HS-5 (cell line): ENCODE results near the gene SLC6A17.

Source experiments
- DNase-seq: peaks from one replicate; pipeline ENCODE4 v3.0.0-alpha.2; 2012; ENCODE audit warnings: low read depth

The SLC6A17 gene

GRCh38 chr1:110135666-110136065, 14.6 kb upstream of the SLC6A17 start:
- no peak for DNase-seq

DNA sequence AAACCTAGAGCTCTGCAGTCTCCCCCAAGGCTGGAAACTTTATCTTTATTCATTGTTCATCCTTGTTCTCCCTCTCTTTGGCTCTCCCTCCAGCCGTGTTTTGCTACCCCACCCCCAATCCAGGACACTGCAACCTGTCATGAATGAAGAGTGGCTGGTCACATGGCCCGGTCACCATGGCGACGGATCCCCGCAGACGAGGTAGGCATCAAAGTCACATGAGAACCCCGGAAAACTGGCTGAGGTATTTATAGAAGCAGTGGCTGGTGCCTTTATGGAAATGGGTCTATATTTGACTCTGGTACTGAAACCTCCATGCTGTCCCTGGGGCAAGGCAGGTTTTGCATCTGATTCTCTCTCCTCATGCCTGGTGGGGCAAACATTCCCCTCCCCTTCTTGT, 13.4 kb upstream of the SLC6A17 start:
- no peak for DNase-seq

- DNase-seq, result no peak
Observed at GRCh38 chr1:110138956-110139355, 11.3 kb upstream of the SLC6A17 start.

DNA sequence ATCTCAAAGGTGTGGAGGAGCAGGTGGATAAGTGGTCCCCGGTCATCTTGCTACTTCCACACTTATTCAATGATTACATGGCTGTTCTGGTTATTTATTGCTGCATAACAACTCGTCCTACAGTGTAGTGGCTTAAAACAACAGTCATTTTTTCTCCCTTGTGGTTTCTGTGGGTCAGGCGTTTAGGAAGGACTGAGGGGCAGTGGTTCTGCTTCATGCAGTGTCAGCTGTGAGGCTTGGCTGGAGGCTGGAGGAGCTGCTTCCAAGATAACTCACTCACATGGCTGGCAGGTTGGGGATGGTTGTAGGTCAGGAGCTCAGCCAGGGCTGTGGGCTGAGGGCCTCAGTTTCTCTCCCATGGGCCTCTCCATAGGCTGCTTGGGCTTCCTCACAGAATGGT, 5.9 kb upstream of the SLC6A17 start:
- no peak for DNase-seq

DNA sequence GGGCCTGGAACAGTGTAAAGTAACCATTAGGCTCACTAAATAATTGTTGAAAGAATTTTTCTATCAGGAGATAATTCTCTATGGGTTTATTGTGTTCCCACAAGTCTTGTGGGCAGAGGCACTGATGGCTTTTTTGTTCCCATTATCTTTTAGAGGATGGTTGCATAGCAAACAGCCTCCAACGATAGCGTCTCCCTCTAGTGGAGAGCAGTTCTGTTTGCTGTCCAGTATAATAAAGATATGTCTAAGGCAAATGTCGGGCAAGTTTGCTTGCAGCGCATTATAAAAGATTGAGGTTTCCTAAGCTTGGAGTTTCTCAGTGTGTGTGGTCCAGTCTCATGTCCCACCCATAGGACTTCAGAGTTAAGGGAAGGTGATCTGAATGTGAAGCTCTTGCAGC, 1.3 kb upstream of the SLC6A17 start:
- DNase-seq, result no peak

DNA sequence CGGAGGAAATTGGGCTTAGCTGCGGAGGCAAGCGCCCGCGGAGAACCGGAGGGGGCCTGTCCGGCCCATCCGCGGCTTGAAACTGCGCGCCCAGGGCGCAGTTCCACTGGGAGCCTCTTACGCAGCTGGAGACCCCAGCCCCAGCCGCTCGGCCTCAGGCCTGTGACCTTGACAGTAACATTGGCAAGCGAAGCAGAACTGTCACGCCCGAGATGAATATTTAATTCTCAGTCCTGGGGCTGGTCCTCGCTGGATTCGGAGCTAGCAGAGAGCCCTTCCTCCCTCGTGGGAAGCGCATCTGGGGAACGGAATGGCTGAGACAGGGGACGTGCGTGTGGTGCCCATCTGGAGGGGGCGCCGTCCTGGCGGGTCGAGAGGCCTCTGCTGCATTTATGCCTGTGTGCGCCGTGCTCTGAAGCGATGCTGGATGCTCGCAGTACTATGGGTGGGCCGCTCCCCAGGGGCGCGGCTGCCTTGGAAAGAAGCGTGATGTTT, 928 bp downstream of the SLC6A17 start:
- no peak for DNase-seq

DNA sequence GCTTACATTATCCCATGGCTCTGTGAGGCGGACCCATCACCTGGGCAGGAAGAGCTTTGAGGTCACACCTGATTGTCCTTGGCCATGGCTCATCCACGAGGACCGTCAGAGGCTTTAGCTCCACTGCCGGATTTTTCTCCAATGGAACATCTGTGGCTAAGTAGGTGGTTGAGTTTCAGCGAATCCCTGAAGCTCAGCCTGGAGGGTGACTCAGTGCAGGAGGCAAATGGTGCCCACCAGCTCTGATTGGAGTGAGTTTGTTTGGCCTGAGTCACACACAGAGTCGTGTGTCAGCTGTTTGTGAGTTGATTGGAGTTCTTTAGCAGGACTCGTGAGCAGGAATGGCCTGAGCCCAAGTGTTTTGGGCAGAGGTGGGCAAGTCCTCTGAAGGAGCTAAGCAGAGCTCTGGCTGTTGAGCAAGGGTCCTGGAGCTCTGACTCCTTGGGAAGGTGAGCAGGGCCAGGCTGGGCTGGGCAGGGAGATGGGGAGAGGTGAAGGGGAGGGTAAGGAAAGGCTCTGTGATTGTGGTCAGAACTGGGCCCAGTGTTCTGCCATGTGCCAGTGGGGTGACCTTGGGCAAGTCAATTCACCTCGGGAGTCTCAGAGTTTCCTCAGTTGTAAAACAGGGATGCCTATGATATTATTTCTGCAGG, 2.0 kb downstream of the SLC6A17 start:
- DNase-seq, result peak; percentile 78

DNA sequence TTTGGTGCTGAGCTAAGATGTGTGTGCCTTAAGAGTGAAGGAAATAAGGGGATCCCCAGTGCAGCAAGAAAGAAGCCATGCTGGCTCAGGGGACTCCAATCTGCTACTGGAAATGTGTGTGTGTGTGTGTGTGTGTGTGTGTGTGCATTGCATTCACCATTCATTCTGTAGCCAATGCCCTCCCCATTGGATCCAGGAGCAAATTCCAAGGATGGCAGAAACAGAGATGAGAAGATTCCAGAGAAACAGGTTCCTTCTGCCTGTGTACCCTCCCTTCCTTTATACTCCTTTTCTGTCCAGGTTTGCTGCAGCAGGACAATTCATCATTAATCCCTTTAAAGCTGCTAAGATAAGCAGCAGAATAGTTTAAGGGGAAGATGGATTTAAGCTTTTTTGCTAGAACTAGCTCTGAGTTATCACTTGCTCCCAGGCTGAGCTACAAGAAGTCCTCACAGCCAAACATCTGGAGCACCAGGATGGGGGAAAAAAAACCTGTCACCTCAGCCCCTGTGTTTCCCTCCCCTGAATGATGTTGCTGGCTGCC, 3.2 kb downstream of the SLC6A17 start:
- no peak for DNase-seq

- no peak for DNase-seq
Observed at GRCh38 chr1:110155878-110156522, 5.7 kb downstream of the SLC6A17 start.

GRCh38 chr1:110158261-110158660, 8.0 kb downstream of the SLC6A17 start:
- DNase-seq, result no peak

GRCh38 chr1:110159168-110159567, 8.9 kb downstream of the SLC6A17 start:
- no peak for DNase-seq

DNA sequence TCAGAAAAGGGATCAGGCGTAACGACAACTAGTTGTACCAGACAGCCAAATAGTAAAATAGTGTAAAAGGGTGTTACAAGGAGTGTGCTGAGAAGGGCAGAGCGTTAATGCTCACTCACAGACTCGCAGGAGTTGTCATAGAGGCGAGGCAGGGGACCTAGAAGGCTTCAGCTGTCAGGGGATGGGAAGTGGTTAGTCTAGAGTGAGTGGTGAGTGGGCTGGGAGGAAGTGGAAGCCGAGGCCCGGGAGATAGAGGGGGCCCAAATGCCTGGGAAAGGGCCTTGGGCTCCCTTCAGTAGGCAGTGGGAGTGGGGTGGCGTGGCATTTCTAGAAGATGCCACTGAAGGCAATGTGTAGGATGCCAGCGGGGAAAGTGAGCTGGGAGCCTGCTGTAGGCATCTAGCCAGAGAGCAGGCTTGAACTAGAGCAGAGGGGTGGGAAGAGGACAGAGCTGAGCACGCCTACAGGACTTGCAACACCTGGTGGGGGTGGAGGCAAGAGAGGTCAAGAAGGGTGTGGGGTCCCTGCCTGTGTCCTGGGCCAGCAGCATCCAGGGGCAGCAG, 10.3 kb downstream of the SLC6A17 start:
- DNase-seq, result no peak

- no peak for DNase-seq
Observed at GRCh38 chr1:110161165-110161564, 10.9 kb downstream of the SLC6A17 start.

DNA sequence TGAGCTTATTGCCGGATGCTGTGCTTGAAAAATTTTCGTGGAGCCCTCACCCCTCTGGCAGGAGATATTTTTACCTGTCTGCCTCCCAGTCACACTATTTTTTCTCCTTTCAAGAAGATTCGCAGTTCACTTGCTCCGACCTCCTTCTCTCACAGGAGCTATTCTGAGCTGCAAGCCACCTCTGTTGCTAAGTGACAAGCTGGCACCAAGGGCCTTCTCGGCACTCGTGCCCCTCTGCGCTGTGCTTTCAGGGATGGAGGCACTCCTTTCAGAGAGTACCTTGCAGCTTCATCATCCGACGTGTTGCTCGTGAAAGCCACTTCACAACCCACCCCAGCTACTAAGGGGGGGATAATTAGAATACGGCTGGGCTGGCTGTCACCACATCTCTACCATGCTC, 11.6 kb downstream of the SLC6A17 start:
- DNase-seq, result no peak

DNA sequence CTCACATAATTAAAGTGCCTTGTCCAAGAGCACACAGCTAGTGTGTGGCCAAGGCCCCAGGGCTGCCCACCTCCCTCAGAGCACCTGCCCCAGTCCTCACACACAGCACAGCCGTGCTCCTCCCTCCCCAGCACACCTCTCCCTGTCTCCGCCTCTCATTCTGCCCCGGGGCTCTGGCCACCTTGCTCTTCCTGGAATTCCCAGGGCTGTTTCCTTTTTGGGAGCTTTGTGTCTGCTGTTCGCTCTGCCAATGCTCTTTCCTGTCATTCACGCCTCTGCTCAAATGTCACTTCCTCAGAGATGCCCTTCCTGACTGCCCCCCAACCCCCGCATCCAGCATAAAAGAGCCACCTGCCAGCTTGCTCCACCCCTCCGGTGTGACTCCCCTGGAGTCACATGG, 13.3 kb downstream of the SLC6A17 start:
- DNase-seq, result no peak

GRCh38 chr1:110164725-110165350, 14.5 kb downstream of the SLC6A17 start:
- DNase-seq, result no peak

GRCh38 chr1:110165761-110166231, 15.5 kb downstream of the SLC6A17 start:
- no peak for DNase-seq

- no peak for DNase-seq
Observed at GRCh38 chr1:110166861-110167260, 16.6 kb downstream of the SLC6A17 start.

GRCh38 chr1:110170766-110171733, 20.8 kb downstream of the SLC6A17 start:
- no peak for DNase-seq

- DNase-seq, result no peak
Observed at GRCh38 chr1:110172001-110172400, 21.7 kb downstream of the SLC6A17 start.

GRCh38 chr1:110173466-110174105, 23.3 kb downstream of the SLC6A17 start:
- no peak for DNase-seq
